Tibial nerve (tissue), 4 donors: ENCODE measurements around the gene SFMBT1. TPM values are rescaled to one million over a fixed set of nuclear protein-coding genes. Genes with fewer than 3 reads are reported as not detected.

Source experiments
- DNase-seq, 2 donors: peaks; one replicate each; pipeline ENCODE4 v3.0.0-alpha.2; 2019; ENCODE audit warnings: low spot score in 2 of 2
- H3K27ac ChIP-seq, 4 donors: fragments of 200-600 bp; sonication (generic) in 3 of 4; one replicate each; pipeline ENCODE4 v1.5.1; 2017 to 2019; ENCODE audit warnings: mild to moderate bottlenecking in 1 of 4
- H3K27me3 ChIP-seq, 2 donors: fragments of 200-600 bp; sonication (generic) in 1 of 2; one replicate each; pipeline versions ENCODE4 v1.5.1 to v1.6.0; 2017 to 2019
- H3K36me3 ChIP-seq, 3 donors: fragments of 200-600 bp; sonication (generic); one replicate each; pipeline ENCODE4 v1.5.1; 2018 to 2019
- H3K4me1 ChIP-seq, 4 donors: fragments of 200-600 bp; sonication (generic) in 3 of 4; one replicate each; pipeline ENCODE4 v1.5.1; 2017 to 2019
- H3K4me3 ChIP-seq, 4 donors: fragments of 200-600 bp; sonication (generic) in 3 of 4; one replicate each; pipeline ENCODE4 v1.5.1; 2017 to 2019; ENCODE audit warnings: mild to moderate bottlenecking in 1 of 4, moderate library complexity in 1 of 4
- H3K9me3 ChIP-seq, 4 donors: fragments of 200-600 bp; sonication (generic) in 3 of 4; one replicate each; pipeline ENCODE4 v1.5.1; 2017 to 2019
- CTCF ChIP-seq, 5 experiments: fragments of 200-600 bp in 3 of 5; fragments of 450-650 bp in 2 of 5; sonication (generic) in 3 of 5; IDR thresholded peaks; one replicate each; pipeline ENCODE4 v1.5.1; 2016 to 2019; ENCODE audit warnings: antibody characterized with exemption in 5 of 5, mild to moderate bottlenecking in 3 of 5, moderate library complexity in 2 of 5
- EP300 ChIP-seq, 2 donors: sonication (generic); formaldehyde crosslinking; IDR thresholded peaks; one replicate each; pipeline ENCODE4 v1.6.1; 2017; ENCODE audit warnings: antibody characterized with exemption in 2 of 2, mild to moderate bottlenecking in 1 of 2
- POLR2A ChIP-seq, 2 donors: fragments of 450-650 bp; IDR thresholded peaks; one replicate each; pipeline ENCODE4 v1.6.1; 2017; ENCODE audit warnings: antibody characterized with exemption in 2 of 2, mild to moderate bottlenecking in 2 of 2, moderate library complexity in 2 of 2
- WGBS, 2 donors: methylation state at CpG; one replicate each; pipeline ENCODE4 v1.1.5; 2018; 5-methylcytosine and 5-hydroxymethylcytosine counted together
- total RNA-seq, 4 donors: library from RNA; depleted of rRNA; stranded (reverse); fragments of >200 nt; gene quantifications; one replicate each; pipeline ENCODE4 v1.1.0, GENCODE V29; 2016

The SFMBT1 gene
- total RNA-seq, 4 donors from 2014 or later = 15.5 to 31.2 (median 18.2) TPM

GRCh38 chr3:53028641-53029040 lies 17.2 kb downstream of the SFMBT1 start:
- WGBS, 2 donors = 88 to 94% methylated on average over 7 of the region's 7 CpGs
- TF ChIP-seq CTCF (IDR thresholded peaks at IDR 0.05) = no peak
- no peak for TF ChIP-seq EP300 (IDR thresholded peaks at IDR 0.05)
- no peak for TF ChIP-seq POLR2A (IDR thresholded peaks at IDR 0.05)
- Histone ChIP-seq H3K36me3 (no peaks in the 10 kb centered on the region), H3K4me3 (no peak overlapping the region), H3K27ac (no peak overlapping the region), H3K4me1 (no peaks in the 10 kb centered on the region), H3K27me3 (no peaks in the 10 kb centered on the region), H3K9me3 (no peaks in the 10 kb centered on the region)
- no peak for DNase-seq

DNA sequence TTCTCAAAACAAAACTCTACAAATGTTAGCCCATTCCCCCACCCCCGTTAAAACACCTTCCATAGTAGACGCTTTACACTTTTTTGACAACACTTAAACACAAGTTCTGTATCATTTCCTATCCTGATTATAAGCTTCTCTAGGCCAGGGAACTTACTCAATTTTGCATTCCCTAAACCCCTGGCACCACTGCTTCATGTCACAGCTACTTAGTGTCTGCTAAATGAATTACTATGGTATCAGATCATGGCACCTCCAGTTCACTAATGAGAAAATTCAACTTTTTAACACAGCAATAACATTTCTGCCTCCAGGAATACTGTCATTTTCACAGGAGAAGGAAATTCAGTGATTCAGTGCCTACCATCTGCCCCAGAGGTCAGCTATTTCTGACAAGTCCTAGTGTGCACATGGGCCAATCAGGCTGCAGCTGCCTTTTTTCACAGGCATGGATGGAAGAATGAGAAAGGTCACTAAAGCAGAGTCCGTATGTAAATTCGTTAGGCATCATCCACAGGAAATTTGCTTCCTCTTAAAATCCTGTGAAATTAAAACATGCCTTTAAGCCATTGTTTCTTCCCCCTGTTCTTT lies 18.5 kb downstream of the SFMBT1 start:
- no peak for DNase-seq
- Histone ChIP-seq H3K36me3 (no peaks in the 10 kb centered on the region), H3K4me1 (no peaks in the 10 kb centered on the region), H3K9me3 (no peaks in the 10 kb centered on the region), H3K4me3 (no peak overlapping the region), H3K27me3 (no peaks in the 10 kb centered on the region), H3K27ac (no peak overlapping the region)
- WGBS, 2 donors = 68 to 77% methylated on average over 4 of the region's 4 CpGs
- TF ChIP-seq CTCF (IDR thresholded peaks at IDR 0.05) = no peak
- no peak for TF ChIP-seq POLR2A (IDR thresholded peaks at IDR 0.05)
- no peak for TF ChIP-seq EP300 (IDR thresholded peaks at IDR 0.05)

DNA sequence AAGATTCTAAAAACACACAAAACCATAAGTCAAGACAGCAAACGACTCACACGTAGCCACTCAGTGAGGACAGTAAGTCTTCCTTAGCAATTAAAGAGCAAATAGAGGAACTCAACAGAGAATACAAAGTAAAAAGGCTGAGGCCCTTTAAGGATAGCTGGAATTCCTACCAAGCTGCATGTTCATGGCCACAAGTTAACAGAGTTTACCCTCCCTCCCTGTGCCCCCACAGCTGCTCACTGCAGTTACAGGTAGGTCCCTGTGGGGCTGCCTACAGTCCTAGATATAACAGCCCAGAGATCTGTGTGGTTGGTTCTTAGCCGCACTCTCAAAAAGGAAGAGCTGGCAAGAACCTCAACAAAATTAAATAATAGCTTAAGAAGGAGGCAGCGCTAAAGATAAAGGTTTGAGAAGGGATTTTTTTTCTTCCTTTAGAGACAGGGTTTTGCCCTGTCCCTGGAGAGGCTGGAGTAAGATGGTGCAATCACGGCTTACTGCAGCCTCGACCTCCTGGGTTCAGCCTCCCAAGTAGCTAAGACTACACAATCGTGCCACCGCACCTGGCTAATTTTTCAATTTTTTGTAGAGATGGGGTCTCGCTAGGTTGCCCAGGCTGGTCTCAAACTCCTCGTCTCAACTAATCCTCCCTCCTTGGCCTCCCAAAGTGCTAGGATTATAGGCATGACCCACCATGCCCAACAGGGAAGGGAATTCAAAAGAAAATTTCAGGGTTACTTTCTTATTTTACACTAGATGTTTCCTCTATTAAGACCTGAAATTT lies 19.3 kb downstream of the SFMBT1 start:
- Histone ChIP-seq H3K4me1 (no peaks in the 10 kb centered on the region), H3K27ac (no peak overlapping the region), H3K36me3 (no peaks in the 10 kb centered on the region), H3K27me3 (no peaks in the 10 kb centered on the region), H3K4me3 (no peak overlapping the region), H3K9me3 (no peaks in the 10 kb centered on the region)
- WGBS, 2 donors = 76 to 79% methylated on average over 10 of the region's 10 CpGs
- DNase-seq = no peak
- TF ChIP-seq EP300 (IDR thresholded peaks at IDR 0.05) = no peak
- TF ChIP-seq CTCF (IDR thresholded peaks at IDR 0.05) = no peak
- TF ChIP-seq POLR2A (IDR thresholded peaks at IDR 0.05) = no peak

GRCh38 chr3:53024315-53024714 lies 21.6 kb downstream of the SFMBT1 start:
- H3K36me3 ChIP-seq = no peaks in the 10 kb centered on the region
- H3K4me3 ChIP-seq = no peak overlapping the region
- H3K27ac ChIP-seq = no peak overlapping the region
- H3K27me3 ChIP-seq = no peaks in the 10 kb centered on the region
- WGBS, 2 donors = 87 to 93% methylated on average over 6 of the region's 6 CpGs
- TF ChIP-seq POLR2A (IDR thresholded peaks at IDR 0.05) (no peak), EP300 (IDR thresholded peaks at IDR 0.05) (no peak), CTCF (IDR thresholded peaks at IDR 0.05) (no peak)
- no peak for DNase-seq
- no peaks in the 10 kb centered on the region for H3K9me3 ChIP-seq
- no peaks in the 10 kb centered on the region for H3K4me1 ChIP-seq

- no peak overlapping the region for H3K27ac ChIP-seq
- 87 to 90% methylated on average over 4 of the region's 4 CpGs for WGBS, 2 donors
- no peaks in the 10 kb centered on the region for H3K36me3 ChIP-seq
- H3K27me3 ChIP-seq = no peaks in the 10 kb centered on the region
- no peaks in the 10 kb centered on the region for H3K4me1 ChIP-seq
- no peaks in the 10 kb centered on the region for H3K9me3 ChIP-seq
- H3K4me3 ChIP-seq = no peak overlapping the region
- TF ChIP-seq CTCF (IDR thresholded peaks at IDR 0.05) (no peak), POLR2A (IDR thresholded peaks at IDR 0.05) (no peak), EP300 (IDR thresholded peaks at IDR 0.05) (no peak)
- DNase-seq = no peak
Observed at GRCh38 chr3:53023072-53023823, 22.6 kb downstream of the SFMBT1 start.
